Thyroid gland (tissue), 4 donors: ENCODE results near the gene FAM149B1. TPM values are rescaled to one million over a fixed set of nuclear protein-coding genes. Genes with fewer than 3 reads are reported as not detected.
"Not testable (repeated sequence)": the region's sequence is repeated elsewhere in the genome, so short reads cannot be mapped to it uniquely, and the experiment has no call there.

Experiments used
- DNase-seq, 2 donors: peaks; one replicate each; pipeline ENCODE4 v3.0.0-alpha.2; 2019
- H3K27ac ChIP-seq, 3 donors: fragments of 200-600 bp; sonication (generic); 1 replicate in 2 of 3; 2 replicates in 1 of 3; pipeline ENCODE4 v1.5.1; 2016 to 2019; ENCODE audit warnings: mild to moderate bottlenecking in 1 of 3, moderate library complexity in 1 of 3
- H3K27me3 ChIP-seq: fragments of 200-600 bp; sonication (generic); one replicate; pipeline ENCODE4 v1.5.1; 2019
- H3K36me3 ChIP-seq, 2 donors: fragments of 200-600 bp; sonication (generic); one replicate each; pipeline ENCODE4 v1.5.1; 2016 to 2019
- H3K4me1 ChIP-seq, 2 donors: fragments of 200-600 bp; sonication (generic); one replicate each; pipeline ENCODE4 v1.5.1; 2017 to 2019
- H3K4me3 ChIP-seq, 3 donors: fragments of 200-600 bp; sonication (generic); replicated peaks in 1 of 3; 1 replicate in 2 of 3; 2 replicates in 1 of 3; pipeline ENCODE4 v1.5.1; 2016; ENCODE audit warnings: mild to moderate bottlenecking in 1 of 3
- H3K9me3 ChIP-seq: fragments of 200-600 bp; sonication (generic); one replicate; pipeline ENCODE4 v1.5.1; 2017
- CTCF ChIP-seq, 6 experiments: fragments of 200-600 bp in 3 of 6; fragments of 450-650 bp in 3 of 6; sonication (generic) in 3 of 6; IDR thresholded peaks; one replicate each; pipeline ENCODE4 v1.5.1; 2016 to 2019; ENCODE audit warnings: antibody characterized with exemption in 6 of 6, mild to moderate bottlenecking in 2 of 6, inconsistent platforms in 1 of 6, moderate library complexity in 1 of 6
- POLR2A ChIP-seq, 2 donors: fragments of 450-650 bp; IDR thresholded peaks; one replicate each; pipeline ENCODE4 v1.6.1; 2017; ENCODE audit warnings: antibody characterized with exemption in 2 of 2, mild to moderate bottlenecking in 2 of 2, moderate library complexity in 1 of 2
- WGBS, 2 donors: methylation state at CpG; one replicate each; pipeline ENCODE4 v1.1.5; 2017; 5-methylcytosine and 5-hydroxymethylcytosine counted together
- intact Hi-C: fragments of 100-400 bp; cut with DNase I; formaldehyde crosslinking; loops from one replicate; pipeline ENCODE4 v1.15.1; 2023
- total RNA-seq, 4 donors: library from RNA; depleted of rRNA; stranded (reverse); fragments of >200 nt; gene quantifications; one replicate each; pipeline ENCODE4 v1.2.3, GENCODE V29; 2016

The FAM149B1 gene
- total RNA-seq, 4 donors from 2014 or later = 20.2 to 21.4 (median 20.9) TPM

GRCh38 chr10:73252445-73253224, 84.7 kb downstream of the FAM149B1 start, which contains the start of gene MRPS16:
TSS of gene MRPS16 (minus strand) at chr10:73252644. CDS start at chr10:73252482, 162 bp downstream.
- intact Hi-C loops = no loop called here
- TF ChIP-seq POLR2A (IDR thresholded peaks at IDR 0.05) (peak; percentile 12 to 89), CTCF (IDR thresholded peaks at IDR 0.05) (peak in 1 of 6 experiments; percentile 20)
- WGBS, 2 donors = 0% methylated on average over 32 to 51 of the region's 51 CpGs
- H3K4me3 ChIP-seq = peak within 1 kb of the TSS; percentile 48 to 60 (median 59)
- H3K9me3 ChIP-seq = no peaks in the 10 kb centered on the region
- H3K36me3 ChIP-seq = peaks cover 0 to 4% of the 10 kb centered on the region in 2 donors
- peak; percentile 96 for DNase-seq
- H3K27me3 ChIP-seq = no peaks in the 10 kb centered on the region
- H3K4me1 ChIP-seq = peaks cover 14 to 18% of the 10 kb centered on the region in 2 donors
- peak within 1 kb of the TSS; percentile 46 to 87 (median 64) for H3K27ac ChIP-seq

- 0 to 1% methylated on average over 4 of the region's 4 CpGs for WGBS, 2 donors
- H3K27ac ChIP-seq = peak overlapping the region; percentile 10 to 87 (median 64)
- peaks cover 0 to 4% of the 10 kb centered on the region in 2 donors for H3K36me3 ChIP-seq
- H3K27me3 ChIP-seq = no peaks in the 10 kb centered on the region
- no peaks in the 10 kb centered on the region for H3K9me3 ChIP-seq
- no peak for TF ChIP-seq POLR2A (IDR thresholded peaks at IDR 0.05)
- TF ChIP-seq CTCF (IDR thresholded peaks at IDR 0.05) = no peak
- peaks cover 14 to 15% of the 10 kb centered on the region in 2 donors for H3K4me1 ChIP-seq
- intact Hi-C loops = no loop called here
- no peak for DNase-seq
- peak overlapping the region in 2 of 3 donors; percentile 48 to 59 for H3K4me3 ChIP-seq
These were observed 85.3 kb downstream of the FAM149B1 start for GRCh38 chr10:73253225-73253555.

- 95% methylated on average over 10 of the region's 10 CpGs for WGBS, 2 donors
- H3K36me3 ChIP-seq, intact Hi-C loops, H3K4me3 ChIP-seq, DNase-seq, H3K4me1 ChIP-seq, H3K27me3 ChIP-seq, H3K9me3 ChIP-seq, H3K27ac ChIP-seq: not testable (repeated sequence)
These were observed 90.7 kb downstream of the FAM149B1 start for GRCh38 chr10:73258612-73259011.

- H3K9me3 ChIP-seq = no peaks in the 10 kb centered on the region
- H3K27me3 ChIP-seq = no peaks in the 10 kb centered on the region
- intact Hi-C loops = no loop called here
- H3K36me3 ChIP-seq = no peaks in the 10 kb centered on the region
- 94 to 95% methylated on average over 9 of the region's 9 CpGs for WGBS, 2 donors
- no peak overlapping the region for H3K4me3 ChIP-seq
- no peak overlapping the region for H3K27ac ChIP-seq
- TF ChIP-seq POLR2A (IDR thresholded peaks at IDR 0.05) (no peak), CTCF (IDR thresholded peaks at IDR 0.05) (no peak)
- DNase-seq = no peak
- no peaks in the 10 kb centered on the region for H3K4me1 ChIP-seq
These were observed 93.6 kb downstream of the FAM149B1 start for GRCh38 chr10:73261362-73261995.

GRCh38 chr10:73262105-73262730, 94.3 kb downstream of the FAM149B1 start:
- Histone ChIP-seq H3K36me3 (no peaks in the 10 kb centered on the region), H3K27ac (no peak overlapping the region), H3K27me3 (no peaks in the 10 kb centered on the region), H3K4me1 (no peaks in the 10 kb centered on the region), H3K4me3 (no peak overlapping the region), H3K9me3 (no peaks in the 10 kb centered on the region)
- 76% methylated on average over 4 of the region's 4 CpGs for WGBS, 2 donors
- TF ChIP-seq CTCF (IDR thresholded peaks at IDR 0.05) = no peak
- TF ChIP-seq POLR2A (IDR thresholded peaks at IDR 0.05) = no peak
- DNase-seq = no peak
- intact Hi-C loops = no loop called here
